Duodenal mucosa (tissue), 2 donors: ENCODE results near the gene TBC1D8.

Source experiments
- H3K27ac ChIP-seq: one replicate; pipeline ENCODE4 v1.7.0; 2013; ENCODE audit warnings: low read depth, low read length
- H3K27me3 ChIP-seq, 2 donors: one replicate each; pipeline ENCODE4 v1.7.0; 2013; ENCODE audit warnings: low read length in 2 of 2, control low read depth in 1 of 2; ENCODE audit not compliant: insufficient read depth in 2 of 2, control insufficient read depth in 1 of 2
- H3K36me3 ChIP-seq, 2 donors: one replicate each; pipeline ENCODE4 v1.7.0; 2013; ENCODE audit warnings: low read length in 2 of 2, control low read depth in 1 of 2; ENCODE audit not compliant: insufficient read depth in 2 of 2, control insufficient read depth in 1 of 2
- H3K4me1 ChIP-seq, 2 donors: one replicate each; pipeline ENCODE4 v1.7.0; 2013; ENCODE audit warnings: low read length in 2 of 2, control low read depth in 1 of 2; ENCODE audit not compliant: insufficient read depth in 2 of 2, control insufficient read depth in 1 of 2
- H3K4me3 ChIP-seq, 2 donors: one replicate each; pipeline ENCODE4 v1.7.0; 2013; ENCODE audit warnings: low read length in 2 of 2, low read depth in 1 of 2
- H3K9ac ChIP-seq, 2 donors: one replicate each; pipeline ENCODE4 v1.7.0; 2013; ENCODE audit warnings: low read length in 2 of 2, low read depth in 1 of 2
- H3K9me3 ChIP-seq, 2 donors: one replicate each; pipeline ENCODE4 v1.7.0; 2013; ENCODE audit warnings: low read length in 2 of 2, control low read depth in 1 of 2; ENCODE audit not compliant: control insufficient read depth in 1 of 2

The TBC1D8 gene

DNA sequence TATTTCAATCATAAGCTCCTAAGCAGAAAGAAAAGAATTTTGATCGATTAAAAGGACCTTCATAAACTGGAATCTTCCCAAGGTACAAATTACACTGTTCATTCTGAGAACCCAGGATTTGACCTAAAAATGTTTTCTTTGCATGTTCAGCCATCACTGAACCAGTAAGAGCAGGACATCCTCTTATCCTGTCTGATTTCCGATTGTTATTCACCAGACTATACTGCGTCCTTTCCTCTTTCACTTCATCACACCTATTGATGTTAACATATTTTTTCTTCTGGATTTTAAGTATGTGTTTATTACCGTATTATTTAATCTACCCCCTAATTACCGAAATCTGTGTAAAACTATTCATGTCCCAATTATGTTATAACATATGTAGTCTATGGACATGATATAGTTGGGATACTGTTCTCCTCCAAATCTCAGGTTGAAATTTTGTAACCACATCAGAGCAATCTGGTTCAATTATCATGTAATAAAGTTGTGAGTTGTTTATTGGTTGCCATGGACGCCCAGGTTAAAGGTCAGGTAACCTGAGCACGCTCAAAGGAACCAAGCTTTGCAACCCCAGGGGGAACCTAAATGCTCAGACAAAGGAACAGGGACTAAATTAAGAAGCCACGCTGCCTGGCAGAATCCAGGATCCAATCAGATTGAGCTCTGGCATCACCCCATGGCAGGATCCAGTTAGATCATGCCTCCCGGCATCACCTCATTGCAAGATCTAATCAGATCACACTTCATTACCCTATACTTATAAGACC is 11.6 kb upstream of the TBC1D8 start:
- H3K4me1 ChIP-seq = peaks cover 0 to 10% of the 10 kb centered on the region in 2 donors
- H3K27me3 ChIP-seq = no peaks in the 10 kb centered on the region
- no peak overlapping the region for H3K4me3 ChIP-seq
- no peak overlapping the region for H3K27ac ChIP-seq
- no peak overlapping the region for H3K9ac ChIP-seq
- peaks cover 0 to 2% of the 10 kb centered on the region in 2 donors for H3K9me3 ChIP-seq
- no peaks in the 10 kb centered on the region for H3K36me3 ChIP-seq

GRCh38 chr2:101161658-101162057 is 10.5 kb upstream of the TBC1D8 start:
- Histone ChIP-seq H3K36me3 (no peaks in the 10 kb centered on the region), H3K27me3 (no peaks in the 10 kb centered on the region), H3K4me3 (no peak overlapping the region), H3K4me1 (peaks cover 0 to 10% of the 10 kb centered on the region in 2 donors), H3K27ac (no peak overlapping the region), H3K9ac (no peak overlapping the region), H3K9me3 (no peaks in the 10 kb centered on the region)

DNA sequence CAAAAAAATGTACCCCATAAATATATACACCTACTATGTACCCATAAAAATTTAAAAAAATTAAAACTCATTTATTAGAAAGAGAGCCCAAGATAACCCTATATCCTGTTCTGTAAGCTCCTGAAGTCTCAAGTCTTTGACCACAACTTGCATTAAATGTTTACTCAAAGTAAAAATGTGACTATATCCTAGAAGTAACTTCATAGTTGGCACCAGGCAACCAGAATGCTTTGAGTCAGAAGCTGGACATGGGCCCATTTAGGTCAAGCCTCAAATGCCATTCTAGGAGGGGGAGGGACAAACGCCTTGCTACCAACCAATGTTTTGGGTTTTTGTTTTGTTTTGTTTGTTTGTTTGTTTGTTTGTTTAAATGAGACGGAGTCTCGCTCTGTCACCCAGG is 9.3 kb upstream of the TBC1D8 start:
- Histone ChIP-seq H3K9ac (no peak overlapping the region), H3K4me1 (peaks cover 0 to 10% of the 10 kb centered on the region in 2 donors), H3K27me3 (no peaks in the 10 kb centered on the region), H3K36me3 (no peaks in the 10 kb centered on the region), H3K27ac (no peak overlapping the region), H3K9me3 (no peaks in the 10 kb centered on the region), H3K4me3 (no peak overlapping the region)

- Histone ChIP-seq H3K27ac (no peak overlapping the region), H3K9me3 (no peaks in the 10 kb centered on the region), H3K9ac (no peak overlapping the region), H3K4me3 (no peak overlapping the region), H3K4me1 (peaks cover 0 to 10% of the 10 kb centered on the region in 2 donors), H3K36me3 (no peaks in the 10 kb centered on the region), H3K27me3 (no peaks in the 10 kb centered on the region)
Measured at GRCh38 chr2:101159526-101159925, 8.3 kb upstream of the TBC1D8 start.

DNA sequence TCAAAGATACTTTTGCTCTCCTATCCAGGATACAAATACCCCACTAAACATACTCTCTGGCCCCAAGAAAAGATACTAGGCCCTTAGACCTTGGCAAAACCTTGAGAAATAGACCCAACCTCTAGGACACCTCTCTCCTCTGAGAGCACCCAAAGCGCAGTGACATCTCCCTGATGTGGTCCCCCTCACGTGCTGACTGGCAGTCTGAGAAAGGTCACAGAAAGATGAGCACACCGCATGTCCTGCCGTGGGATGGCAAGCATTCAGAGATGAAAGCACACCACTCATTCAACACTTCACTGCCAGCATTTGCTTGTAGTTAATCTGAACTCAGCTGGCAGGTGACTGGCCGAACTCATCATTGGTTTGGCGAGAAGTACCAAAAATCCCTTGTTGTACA is 6.1 kb upstream of the TBC1D8 start:
- H3K9me3 ChIP-seq = no peaks in the 10 kb centered on the region
- H3K4me3 ChIP-seq = no peak overlapping the region
- no peaks in the 10 kb centered on the region for H3K36me3 ChIP-seq
- H3K4me1 ChIP-seq = peaks cover 5 to 7% of the 10 kb centered on the region in 2 donors
- H3K9ac ChIP-seq = no peak overlapping the region
- no peaks in the 10 kb centered on the region for H3K27me3 ChIP-seq
- no peak overlapping the region for H3K27ac ChIP-seq

DNA sequence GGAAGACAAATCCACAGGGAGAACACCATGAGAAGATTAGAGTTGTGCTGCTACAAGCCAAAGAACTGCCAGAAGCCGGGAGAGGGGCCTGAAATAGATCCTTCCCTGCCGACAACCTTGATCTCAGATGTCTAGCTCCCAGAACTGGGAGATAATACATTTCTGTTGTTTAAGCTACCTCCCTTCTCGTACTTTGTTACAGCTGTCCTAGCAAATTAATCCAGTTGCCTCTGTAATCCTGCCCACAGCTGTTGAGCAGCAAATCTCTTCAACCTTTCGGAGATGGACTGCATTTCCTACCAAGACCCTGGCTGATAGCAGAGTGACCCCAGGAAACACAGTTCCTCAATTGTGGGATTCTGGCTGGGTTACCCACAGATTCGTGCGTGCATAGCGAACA is 2.6 kb upstream of the TBC1D8 start:
- no peak overlapping the region for H3K27ac ChIP-seq
- peaks cover 15 to 20% of the 10 kb centered on the region in 2 donors for H3K4me1 ChIP-seq
- H3K9ac ChIP-seq = no peak overlapping the region
- H3K4me3 ChIP-seq = no peak overlapping the region
- no peaks in the 10 kb centered on the region for H3K36me3 ChIP-seq
- H3K27me3 ChIP-seq = no peaks in the 10 kb centered on the region
- no peaks in the 10 kb centered on the region for H3K9me3 ChIP-seq

DNA sequence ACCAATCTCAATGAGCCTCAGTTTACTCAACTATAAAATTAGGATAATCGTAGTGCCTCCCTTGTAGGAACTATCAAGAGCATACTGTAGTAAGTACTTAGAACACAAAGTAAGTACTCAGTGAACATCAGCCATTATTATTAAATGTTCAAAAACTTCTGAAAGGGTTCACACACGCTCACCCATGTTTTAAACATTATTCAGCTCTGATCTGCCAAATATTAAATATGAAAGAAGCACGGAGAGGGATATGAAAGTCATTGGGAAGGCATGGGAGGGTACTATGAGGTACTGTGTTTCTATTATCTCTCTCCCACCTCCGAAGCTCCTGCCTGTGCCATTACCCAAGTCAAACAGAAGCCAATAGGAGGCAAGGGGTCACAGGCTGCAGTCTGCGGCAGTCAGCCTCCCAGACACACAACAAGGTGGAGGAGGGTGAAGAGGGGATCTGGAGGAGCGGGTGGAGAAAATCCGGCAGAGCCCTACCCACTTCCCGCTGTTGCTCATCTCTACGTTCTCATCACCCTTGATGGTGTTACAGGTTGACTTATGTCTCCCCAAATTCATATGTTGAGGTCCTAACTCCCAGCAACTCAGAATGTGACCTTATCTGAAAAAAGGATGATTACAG is 2.0 kb upstream of the TBC1D8 start:
- no peaks in the 10 kb centered on the region for H3K9me3 ChIP-seq
- H3K9ac ChIP-seq = no peak overlapping the region
- H3K27ac ChIP-seq = no peak overlapping the region
- H3K36me3 ChIP-seq = no peaks in the 10 kb centered on the region
- H3K4me3 ChIP-seq = peak overlapping the region in 1 of 2 donors; percentile 75
- no peaks in the 10 kb centered on the region for H3K27me3 ChIP-seq
- H3K4me1 ChIP-seq = peaks cover 15 to 20% of the 10 kb centered on the region in 2 donors

- Histone ChIP-seq H3K4me3 (peak overlapping the region; percentile 75 to 78), H3K9ac (peak overlapping the region; percentile 59 to 66), H3K9me3 (no peaks in the 10 kb centered on the region), H3K27me3 (no peaks in the 10 kb centered on the region), H3K27ac (no peak overlapping the region), H3K4me1 (peaks cover 15 to 20% of the 10 kb centered on the region in 2 donors), H3K36me3 (no peaks in the 10 kb centered on the region)
Measured at GRCh38 chr2:101152272-101153076, 1.3 kb upstream of the TBC1D8 start.

- Histone ChIP-seq H3K27ac (peak overlapping the region; percentile 70), H3K9me3 (no peaks in the 10 kb centered on the region), H3K4me3 (peak overlapping the region; percentile 75 to 78), H3K9ac (peak overlapping the region; percentile 59 to 66), H3K27me3 (no peaks in the 10 kb centered on the region), H3K4me1 (peaks cover 15 to 20% of the 10 kb centered on the region in 2 donors), H3K36me3 (no peaks in the 10 kb centered on the region)
Measured at GRCh38 chr2:101151859-101152271, 683 bp upstream of the TBC1D8 start.
